ENCODE data around the gene COX8C. TPM values are rescaled to one million over a fixed set of nuclear protein-coding genes. Genes with fewer than 3 reads are reported as not detected.

COX8C gene
- total RNA-seq, 2 donors from 2014 or later, result not detected

DNA sequence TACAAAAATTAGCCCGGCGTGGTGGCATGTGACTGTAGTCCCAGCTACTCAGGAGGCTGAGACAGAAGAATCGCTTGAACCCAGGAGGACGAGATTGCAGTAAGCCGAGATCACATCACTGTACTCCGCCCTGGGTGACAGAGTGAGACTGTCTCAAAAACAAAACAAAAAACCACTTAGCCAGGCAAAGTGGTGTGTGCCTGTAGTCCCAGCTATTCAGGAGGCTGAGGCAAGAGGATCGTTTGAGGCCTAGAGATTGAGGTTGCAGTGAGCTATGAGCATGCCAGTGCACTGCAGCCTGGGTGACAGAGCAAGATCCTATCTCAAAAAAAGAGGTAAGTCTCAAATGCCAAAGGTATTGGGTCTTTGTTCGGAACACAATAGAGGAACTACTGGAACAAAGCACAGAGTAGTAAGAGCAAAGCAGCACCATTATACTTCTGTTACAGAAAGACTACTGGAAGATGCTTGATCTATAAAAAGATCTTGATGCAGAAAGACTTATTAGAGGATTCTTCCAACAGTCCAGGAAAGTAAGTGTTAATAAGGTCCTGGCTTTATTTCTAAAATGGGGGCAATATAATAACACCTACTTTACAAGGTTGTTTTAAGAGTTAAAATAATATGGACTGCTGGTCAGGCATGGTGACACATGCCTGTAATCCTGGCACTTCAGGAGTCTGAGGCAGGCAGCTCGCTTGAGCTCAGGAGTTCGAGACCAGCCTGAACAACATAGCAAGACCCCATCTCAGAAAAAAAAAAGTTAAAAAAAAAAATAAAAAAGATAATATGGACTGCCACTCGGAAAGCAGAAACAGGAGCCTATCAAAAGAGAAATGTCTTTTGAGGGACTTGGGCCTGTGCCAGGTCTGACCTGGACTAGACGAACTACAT lies 44.0 kb upstream of the COX8C start:
- H3K4me3 ChIP-seq, result no peak overlapping the region
- no peak for DNase-seq
- H3K27me3 ChIP-seq, result no peaks in the 10 kb centered on the region
- intact Hi-C loops (cut with DNase I), result no loop called here
- peaks cover 18% of the 10 kb centered on the region for H3K4me1 ChIP-seq
- no peaks in the 10 kb centered on the region for H3K36me3 ChIP-seq
- no peaks in the 10 kb centered on the region for H3K9me3 ChIP-seq
- no peak overlapping the region for H3K27ac ChIP-seq
- H3K9ac ChIP-seq (ENCODE audit: low read depth in 2 of 2, low read length in 2 of 2), result no peak overlapping the region
- TF ChIP-seq, protein P1, sequence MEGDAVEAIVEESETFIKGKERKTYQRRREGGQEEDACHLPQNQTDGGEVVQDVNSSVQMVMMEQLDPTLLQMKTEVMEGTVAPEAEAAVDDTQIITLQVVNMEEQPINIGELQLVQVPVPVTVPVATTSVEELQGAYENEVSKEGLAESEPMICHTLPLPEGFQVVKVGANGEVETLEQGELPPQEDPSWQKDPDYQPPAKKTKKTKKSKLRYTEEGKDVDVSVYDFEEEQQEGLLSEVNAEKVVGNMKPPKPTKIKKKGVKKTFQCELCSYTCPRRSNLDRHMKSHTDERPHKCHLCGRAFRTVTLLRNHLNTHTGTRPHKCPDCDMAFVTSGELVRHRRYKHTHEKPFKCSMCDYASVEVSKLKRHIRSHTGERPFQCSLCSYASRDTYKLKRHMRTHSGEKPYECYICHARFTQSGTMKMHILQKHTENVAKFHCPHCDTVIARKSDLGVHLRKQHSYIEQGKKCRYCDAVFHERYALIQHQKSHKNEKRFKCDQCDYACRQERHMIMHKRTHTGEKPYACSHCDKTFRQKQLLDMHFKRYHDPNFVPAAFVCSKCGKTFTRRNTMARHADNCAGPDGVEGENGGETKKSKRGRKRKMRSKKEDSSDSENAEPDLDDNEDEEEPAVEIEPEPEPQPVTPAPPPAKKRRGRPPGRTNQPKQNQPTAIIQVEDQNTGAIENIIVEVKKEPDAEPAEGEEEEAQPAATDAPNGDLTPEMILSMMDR (IDR thresholded peaks at IDR 0.05), result no peak

DNA sequence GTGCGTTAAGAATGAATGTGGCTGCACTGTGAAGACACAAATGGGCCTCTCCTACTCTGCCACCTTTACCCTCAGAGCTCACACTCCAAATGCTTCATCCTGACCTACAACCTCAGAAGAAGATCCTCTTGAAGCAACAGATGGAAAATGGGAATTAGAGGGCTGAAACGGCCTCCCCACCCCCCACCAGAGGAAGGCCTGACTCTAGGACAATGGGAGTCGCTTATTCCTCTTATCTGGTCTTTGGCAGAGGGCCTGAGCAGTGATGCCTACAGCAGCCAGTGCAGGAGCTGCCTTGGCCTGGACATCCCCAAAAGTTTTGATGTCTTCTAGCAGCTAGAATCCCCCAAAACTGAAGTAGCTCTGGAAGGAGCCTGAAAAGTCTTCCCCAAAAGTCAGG lies 43.3 kb upstream of the COX8C start:
- Histone ChIP-seq H3K4me3 (no peak overlapping the region), H3K36me3 (no peaks in the 10 kb centered on the region), H3K9me3 (no peaks in the 10 kb centered on the region), H3K27ac (no peak overlapping the region), H3K27me3 (no peaks in the 10 kb centered on the region), H3K9ac (ENCODE audit: low read depth in 2 of 2, low read length in 2 of 2) (no peak overlapping the region), H3K4me1 (peaks cover 18% of the 10 kb centered on the region)
- DNase-seq, result no peak
- intact Hi-C loops (cut with DNase I), result no loop called here
- TF ChIP-seq, protein P1 (IDR thresholded peaks at IDR 0.05), result no peak

DNA sequence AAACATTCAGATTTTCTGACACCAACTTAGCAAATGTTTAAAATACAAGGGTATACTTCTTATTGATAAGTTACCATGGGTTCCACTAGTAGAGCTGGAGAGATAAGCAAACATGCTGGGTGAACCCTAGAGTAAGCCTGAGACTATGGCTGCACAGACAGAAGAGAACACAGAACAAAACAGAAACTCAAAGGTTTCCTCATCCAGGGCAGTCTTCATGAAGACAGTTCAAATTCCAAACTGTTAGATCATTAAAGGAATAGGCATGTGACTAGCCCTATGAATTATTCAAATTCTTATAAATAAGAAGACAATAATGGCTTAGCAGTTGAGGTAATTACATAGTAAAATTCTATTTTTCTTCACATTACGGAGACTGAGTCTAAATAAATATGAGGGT lies 42.2 kb upstream of the COX8C start:
- intact Hi-C loops (cut with DNase I), result no loop called here
- no peaks in the 10 kb centered on the region for H3K27me3 ChIP-seq
- TF ChIP-seq, protein P1 (IDR thresholded peaks at IDR 0.05), result no peak
- H3K9me3 ChIP-seq, result no peaks in the 10 kb centered on the region
- H3K4me1 ChIP-seq, result peaks cover 23% of the 10 kb centered on the region
- no peak overlapping the region for H3K27ac ChIP-seq
- H3K4me3 ChIP-seq, result no peak overlapping the region
- H3K36me3 ChIP-seq, result no peaks in the 10 kb centered on the region
- no peak overlapping the region for H3K9ac ChIP-seq (ENCODE audit: low read depth in 2 of 2, low read length in 2 of 2)
- DNase-seq, result no peak

DNA sequence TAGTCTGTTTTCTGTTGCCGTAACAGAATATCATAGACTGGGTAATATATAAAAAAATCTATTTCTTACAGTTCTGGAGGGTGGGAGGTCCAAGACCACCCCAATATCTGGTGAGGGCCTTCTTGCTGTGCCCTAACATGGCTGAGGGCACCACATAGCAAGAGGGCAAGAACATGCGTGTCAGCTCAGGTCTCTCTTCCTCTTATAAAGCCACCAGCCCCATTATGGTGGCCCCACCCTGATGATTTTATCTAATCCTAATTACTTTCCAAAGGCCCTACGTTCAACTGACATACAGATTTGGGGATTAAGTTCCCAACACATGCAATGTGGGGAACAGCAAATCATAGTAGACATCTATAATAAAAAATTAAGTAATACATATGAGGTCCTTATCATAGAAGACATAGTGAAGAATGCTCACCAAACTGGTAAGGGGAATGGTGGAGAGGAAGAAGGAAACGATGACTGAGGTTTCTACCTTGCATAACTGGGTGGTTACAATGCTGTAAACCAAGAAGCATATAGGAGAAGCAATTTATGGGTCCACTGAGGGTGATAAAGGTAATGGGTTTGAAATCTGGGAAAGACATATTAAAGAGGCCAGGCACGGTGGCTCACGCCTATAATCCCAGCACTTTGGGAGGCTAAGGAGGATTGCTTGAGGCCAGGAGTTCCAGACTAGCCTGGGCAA lies 41.1 kb upstream of the COX8C start:
- Histone ChIP-seq H3K36me3 (no peaks in the 10 kb centered on the region), H3K4me3 (no peak overlapping the region), H3K4me1 (peaks cover 23% of the 10 kb centered on the region), H3K27me3 (no peaks in the 10 kb centered on the region), H3K27ac (no peak overlapping the region), H3K9ac (ENCODE audit: low read depth in 2 of 2, low read length in 2 of 2) (no peak overlapping the region), H3K9me3 (no peaks in the 10 kb centered on the region)
- DNase-seq, result no peak
- intact Hi-C loops (cut with DNase I), result no loop called here
- TF ChIP-seq, protein P1 (IDR thresholded peaks at IDR 0.05), result no peak

DNA sequence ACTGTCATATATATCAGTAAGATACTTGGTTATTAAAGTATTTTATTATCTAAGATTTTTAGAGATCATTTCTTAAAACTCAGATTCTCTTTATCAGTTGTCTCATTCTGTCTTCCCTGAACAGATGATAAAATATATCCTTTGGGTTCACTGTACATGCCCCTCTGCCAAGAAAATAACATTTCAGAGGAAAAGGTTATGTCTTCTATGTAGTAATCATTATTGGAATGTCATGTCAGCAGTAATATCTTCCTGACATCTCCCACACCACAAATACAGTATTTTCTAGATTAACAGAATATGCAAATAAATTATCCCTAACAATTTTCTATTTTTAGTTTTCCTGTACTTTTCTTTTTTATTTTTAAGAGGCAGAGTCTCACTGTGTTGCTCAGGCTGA lies 40.2 kb upstream of the COX8C start:
- no peak overlapping the region for H3K27ac ChIP-seq

More for the DNA sequence above, 40.2 kb upstream of the COX8C start:
- TF ChIP-seq, protein P1 (IDR thresholded peaks at IDR 0.05), result no peak
- no peaks in the 10 kb centered on the region for H3K9me3 ChIP-seq
- no peak for DNase-seq
- H3K9ac ChIP-seq (ENCODE audit: low read depth in 2 of 2, low read length in 2 of 2), result no peak overlapping the region
- H3K27me3 ChIP-seq, result no peaks in the 10 kb centered on the region
- intact Hi-C loops (cut with DNase I), result no loop called here
- no peaks in the 10 kb centered on the region for H3K36me3 ChIP-seq
- H3K4me3 ChIP-seq, result no peak overlapping the region
- peaks cover 23% of the 10 kb centered on the region for H3K4me1 ChIP-seq

All from colonic mucosa (tissue), 4 donors.